Measurements from ENCODE around the gene RNASE8. TPM values are rescaled to one million over a fixed set of nuclear protein-coding genes. Genes with fewer than 3 reads are reported as not detected.
"Not testable (repeated sequence)": the region's sequence is repeated elsewhere in the genome, so short reads cannot be mapped to it uniquely, and the experiment has no call there.

RNASE8 gene
- total RNA-seq, 1 donor, result not detected

DNA sequence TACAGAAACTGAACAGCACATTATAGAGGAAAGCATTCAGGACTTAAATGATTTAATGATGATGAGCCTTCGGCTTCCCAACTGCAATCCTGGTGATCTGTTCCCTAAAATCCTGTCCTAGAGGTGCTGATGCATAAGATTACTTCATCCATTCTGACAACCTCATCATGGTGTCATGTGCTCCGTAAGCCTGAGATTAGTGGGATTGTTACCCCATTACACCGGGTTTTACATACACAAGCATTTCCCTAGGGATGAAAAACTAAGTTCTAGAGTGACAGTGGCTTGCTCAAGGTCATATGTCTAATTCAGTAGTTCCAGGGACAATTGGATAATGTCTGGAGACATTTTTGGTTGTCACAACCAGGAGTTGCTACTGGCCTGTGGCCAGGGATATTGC is 20.5 kb upstream of the RNASE8 start:
- DNase-seq (ENCODE audit: low read depth), result no peak
- TF ChIP-seq, protein P1, sequence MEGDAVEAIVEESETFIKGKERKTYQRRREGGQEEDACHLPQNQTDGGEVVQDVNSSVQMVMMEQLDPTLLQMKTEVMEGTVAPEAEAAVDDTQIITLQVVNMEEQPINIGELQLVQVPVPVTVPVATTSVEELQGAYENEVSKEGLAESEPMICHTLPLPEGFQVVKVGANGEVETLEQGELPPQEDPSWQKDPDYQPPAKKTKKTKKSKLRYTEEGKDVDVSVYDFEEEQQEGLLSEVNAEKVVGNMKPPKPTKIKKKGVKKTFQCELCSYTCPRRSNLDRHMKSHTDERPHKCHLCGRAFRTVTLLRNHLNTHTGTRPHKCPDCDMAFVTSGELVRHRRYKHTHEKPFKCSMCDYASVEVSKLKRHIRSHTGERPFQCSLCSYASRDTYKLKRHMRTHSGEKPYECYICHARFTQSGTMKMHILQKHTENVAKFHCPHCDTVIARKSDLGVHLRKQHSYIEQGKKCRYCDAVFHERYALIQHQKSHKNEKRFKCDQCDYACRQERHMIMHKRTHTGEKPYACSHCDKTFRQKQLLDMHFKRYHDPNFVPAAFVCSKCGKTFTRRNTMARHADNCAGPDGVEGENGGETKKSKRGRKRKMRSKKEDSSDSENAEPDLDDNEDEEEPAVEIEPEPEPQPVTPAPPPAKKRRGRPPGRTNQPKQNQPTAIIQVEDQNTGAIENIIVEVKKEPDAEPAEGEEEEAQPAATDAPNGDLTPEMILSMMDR (IDR thresholded peaks at IDR 0.05; ENCODE audit: insufficient read depth, low read length), result no peak
- H3K4me3 ChIP-seq (ENCODE audit: low read depth, low read length), result no peak overlapping the region

DNA sequence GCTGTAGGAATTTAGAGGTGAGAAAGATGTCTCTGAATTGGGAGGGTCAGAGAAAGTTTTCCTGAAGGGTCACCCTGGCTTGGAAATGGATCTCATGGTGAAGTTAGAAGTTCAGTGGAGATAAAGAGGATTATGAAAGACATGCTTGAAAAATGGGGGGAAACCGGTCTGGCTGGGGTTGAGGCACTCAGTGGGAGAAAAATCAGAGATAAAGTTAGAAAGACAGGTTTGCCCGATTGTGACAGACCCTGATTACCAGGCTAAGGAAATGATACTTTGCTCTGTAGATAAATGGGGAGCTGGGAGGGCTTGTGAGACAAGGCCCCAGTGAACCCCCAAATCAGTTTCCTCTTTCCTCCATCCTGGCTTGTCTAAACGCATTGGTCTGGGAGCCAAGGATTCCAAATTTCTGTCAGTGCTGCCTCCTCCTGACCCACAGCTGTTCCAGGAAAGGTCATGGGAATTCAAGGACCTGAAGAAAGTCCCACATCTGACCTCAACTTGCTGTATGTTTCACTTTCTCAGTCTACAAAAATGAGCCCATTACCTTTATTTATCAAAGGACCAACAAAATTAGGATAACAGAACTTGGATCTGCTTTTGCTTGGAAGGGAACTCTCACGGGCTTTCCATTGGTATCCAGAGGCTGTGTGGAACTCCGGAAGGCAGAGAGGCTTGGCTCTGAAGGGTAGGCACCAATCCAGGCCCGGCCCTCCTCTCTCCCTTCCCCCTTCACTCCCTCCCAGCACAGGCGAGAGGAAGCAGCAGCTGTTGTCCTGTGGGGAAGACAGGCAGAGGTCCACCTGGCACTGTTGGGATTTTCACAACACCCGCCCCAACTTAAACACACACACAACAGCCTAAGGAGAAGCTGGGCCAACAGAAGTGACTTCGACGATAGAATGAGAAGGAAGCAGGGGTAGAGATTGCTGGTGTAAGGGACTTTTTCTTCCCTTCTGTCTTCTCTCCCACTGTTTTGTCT is 18.9 kb upstream of the RNASE8 start:
- no peak overlapping the region for H3K4me3 ChIP-seq (ENCODE audit: low read depth, low read length)
- TF ChIP-seq, protein P1 (IDR thresholded peaks at IDR 0.05; ENCODE audit: insufficient read depth, low read length), result no peak
- DNase-seq (ENCODE audit: low read depth), result peak; percentile 87

DNA sequence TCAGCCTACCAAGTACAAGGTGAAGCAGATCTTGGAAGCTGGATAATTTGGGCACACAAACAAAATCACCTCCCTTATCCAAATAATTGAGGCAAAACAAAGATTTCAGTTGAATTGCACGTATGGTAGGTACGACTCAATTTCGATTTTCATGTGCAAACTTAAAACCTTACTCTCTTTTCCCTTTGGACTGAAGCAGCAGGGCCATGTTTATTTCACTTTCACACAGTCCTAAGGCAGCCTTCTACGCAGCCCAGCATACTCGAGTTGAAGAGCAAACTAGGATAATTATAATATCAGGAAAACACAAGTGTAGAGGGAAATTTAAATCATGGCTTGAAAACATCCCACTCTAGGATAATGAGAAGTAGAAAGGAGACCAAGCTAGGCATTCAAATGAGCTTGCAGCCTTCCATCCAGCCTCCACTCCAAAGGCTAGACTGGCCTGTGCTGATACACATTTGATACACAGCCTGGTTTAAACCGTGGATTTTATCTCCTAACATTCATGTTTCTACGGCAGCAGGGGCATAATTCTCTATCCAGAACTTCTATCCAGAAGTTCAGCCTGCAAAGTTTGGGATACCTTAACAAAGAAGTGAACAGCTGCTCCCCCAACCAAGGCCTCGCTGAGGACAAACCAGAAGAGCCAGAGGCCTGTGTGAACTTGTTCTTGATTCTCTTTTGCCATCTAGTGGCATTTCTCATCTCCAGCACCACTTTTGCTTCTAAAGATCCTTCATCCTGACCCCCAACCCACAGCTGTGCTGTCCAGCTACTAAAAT is 17.8 kb upstream of the RNASE8 start:
- DNase-seq (ENCODE audit: low read depth), result peak; percentile 84
- TF ChIP-seq, protein P1 (IDR thresholded peaks at IDR 0.05; ENCODE audit: insufficient read depth, low read length), result peak; percentile 70
- H3K4me3 ChIP-seq (ENCODE audit: low read depth, low read length), result no peak overlapping the region

DNA sequence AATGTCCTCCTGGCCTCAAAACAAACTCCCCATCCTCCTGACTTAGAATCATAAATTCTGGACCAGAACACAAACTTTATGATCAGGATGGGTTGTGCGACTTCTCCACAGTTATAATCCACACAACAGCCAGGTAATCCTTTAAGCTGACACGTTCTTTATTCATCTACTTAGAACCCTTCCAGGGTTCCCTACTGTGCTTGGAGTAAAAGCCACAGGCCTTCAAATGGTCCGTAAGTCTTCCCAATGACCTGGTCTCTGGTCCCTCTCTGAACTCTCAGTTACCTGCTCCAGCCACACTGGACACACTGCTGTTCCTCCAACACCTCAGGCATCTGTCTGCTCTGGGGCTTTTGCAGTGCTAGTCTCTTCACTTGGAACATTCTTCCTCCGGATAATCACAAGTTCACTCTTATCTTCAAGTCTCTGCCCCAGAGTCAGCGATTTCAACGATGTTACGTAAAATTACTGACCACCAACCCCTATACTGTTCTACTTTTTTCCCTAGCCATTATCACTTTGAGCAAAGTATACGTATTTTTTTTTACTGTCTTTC is 17.2 kb upstream of the RNASE8 start:
- no peak for DNase-seq (ENCODE audit: low read depth)
- no peak overlapping the region for H3K4me3 ChIP-seq (ENCODE audit: low read depth, low read length)
- TF ChIP-seq, protein P1 (IDR thresholded peaks at IDR 0.05; ENCODE audit: insufficient read depth, low read length), result no peak

DNA sequence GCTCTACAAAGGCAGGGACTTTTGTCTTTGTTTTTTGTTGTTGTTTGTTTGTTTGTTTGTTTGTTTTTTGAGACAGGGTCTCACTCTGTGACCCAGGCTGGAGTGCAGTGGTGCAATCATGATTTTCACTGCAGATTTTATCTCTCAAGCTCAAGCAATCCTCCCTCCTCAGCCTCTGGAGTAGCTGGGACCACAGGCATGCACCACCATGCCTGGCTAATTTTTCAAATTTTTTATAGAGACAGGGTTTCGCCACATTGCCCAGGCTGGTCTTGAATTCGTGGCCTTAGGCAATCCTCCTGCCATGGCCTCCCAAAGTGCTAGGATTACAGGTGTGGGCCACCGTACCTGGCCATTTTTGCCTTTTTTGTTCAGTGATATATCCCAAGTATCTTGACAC is 16.7 kb upstream of the RNASE8 start:
- not testable (repeated sequence) for H3K4me3 ChIP-seq (ENCODE audit: low read depth, low read length); DNase-seq (ENCODE audit: low read depth)

DNA sequence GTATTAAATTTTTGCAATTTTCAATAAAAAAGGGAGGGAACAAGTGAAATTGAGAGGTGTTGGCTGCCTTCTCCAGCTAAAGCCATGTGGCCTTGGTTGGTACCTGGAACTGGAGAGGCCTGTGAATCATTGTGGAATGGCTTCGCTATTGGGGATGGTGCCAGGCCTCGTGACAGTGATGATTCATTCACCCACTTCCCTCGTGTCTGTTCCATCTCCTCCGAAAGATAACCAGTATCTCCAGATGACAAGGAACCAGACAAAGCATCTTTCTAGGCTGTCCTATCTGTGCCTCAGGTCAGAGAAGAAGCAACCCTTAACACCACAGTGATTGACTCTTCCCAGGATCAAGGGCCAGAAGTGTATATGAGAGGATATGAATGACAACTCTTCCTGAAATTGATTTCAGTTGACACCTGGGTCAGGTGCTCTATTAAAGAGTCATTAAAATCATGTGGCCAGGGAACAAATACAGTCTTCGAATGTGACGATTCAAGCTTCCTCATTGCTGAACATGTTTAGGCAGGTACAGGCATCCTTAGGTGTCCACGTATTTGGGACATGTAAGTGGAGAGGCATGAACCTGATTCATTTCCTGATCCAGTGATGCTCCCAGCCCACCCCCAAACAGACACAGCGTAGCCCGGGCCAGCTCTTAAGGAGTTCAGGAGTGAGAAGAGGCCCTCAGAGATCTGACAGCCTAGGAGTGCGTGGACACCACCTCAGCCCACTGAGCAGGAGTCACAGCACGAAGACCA is 15.8 kb upstream of the RNASE8 start, which contains the start of gene RNASE7:
Gene RNASE7 (plus strand): TSS at position 687 of the 758 bp plus-strand sequence. CDS start 631 bp downstream, outside the sequence.
- no peak within 1 kb of the TSS for H3K4me3 ChIP-seq (ENCODE audit: low read depth, low read length)
- TF ChIP-seq, protein P1 (IDR thresholded peaks at IDR 0.05; ENCODE audit: insufficient read depth, low read length), result no peak
- DNase-seq (ENCODE audit: low read depth), result peak; percentile 53

All from fibroblast of the aortic adventitia (primary cell).